Mesenchymal stem cell (in vitro differentiated cells and primary cell): ENCODE results near the gene HCRTR1.

Experiments used
- DNase-seq: peaks from one replicate; pipeline ENCODE4 v3.0.0-alpha.2; 2013
- H2AFZ ChIP-seq: one replicate; pipeline ENCODE4 v1.6.1; 2013; ENCODE audit warnings: low read depth, mild to moderate bottlenecking, control low read depth, inconsistent platforms, low read length, moderate library complexity
- H2AK5ac ChIP-seq: 2 replicates; pipeline ENCODE4 v1.6.1; 2013; ENCODE audit warnings: low read length, moderate library complexity, mild to moderate bottlenecking, inconsistent platforms; ENCODE audit not compliant: severe bottlenecking
- H2BK120ac ChIP-seq: one replicate; pipeline ENCODE4 v1.6.1; 2013; ENCODE audit warnings: low read depth, mild to moderate bottlenecking, inconsistent platforms, low read length, moderate library complexity
- H2BK12ac ChIP-seq, 2 experiments: one replicate each; pipeline ENCODE4 v1.6.1; 2013; ENCODE audit warnings: inconsistent platforms in 2 of 2, low read length in 2 of 2, mild to moderate bottlenecking in 2 of 2, moderate library complexity in 2 of 2, control low read depth in 1 of 2
- H2BK15ac ChIP-seq: one replicate; pipeline ENCODE4 v1.6.1; 2013; ENCODE audit warnings: mild to moderate bottlenecking, low read depth, inconsistent platforms; ENCODE audit not compliant: poor library complexity, severe bottlenecking
- H2BK5ac ChIP-seq: 2 replicates; pipeline ENCODE4 v1.6.1; 2013; ENCODE audit warnings: low read depth, mild to moderate bottlenecking, low read length, control low read depth, inconsistent platforms; ENCODE audit not compliant: poor library complexity, severe bottlenecking
- H3K14ac ChIP-seq, 2 experiments: one replicate each; pipeline ENCODE4 v1.6.1; 2013; ENCODE audit warnings: inconsistent platforms in 2 of 2, low read length in 2 of 2, control low read depth in 1 of 2, mild to moderate bottlenecking in 1 of 2, moderate library complexity in 1 of 2
- H3K18ac ChIP-seq, 2 experiments: one replicate each; pipeline ENCODE4 v1.6.1; 2013; ENCODE audit warnings: inconsistent platforms in 2 of 2, low read length in 2 of 2, control low read depth in 1 of 2, low read depth in 1 of 2, mild to moderate bottlenecking in 1 of 2
- H3K23ac ChIP-seq, 2 experiments: one replicate each; pipeline ENCODE4 v1.6.1; 2013; ENCODE audit warnings: inconsistent platforms in 2 of 2, low read length in 2 of 2, mild to moderate bottlenecking in 2 of 2, moderate library complexity in 2 of 2, control low read depth in 1 of 2
- H3K27ac ChIP-seq: 2 replicates; pipeline ENCODE4 v1.5.1; 2013; ENCODE audit warnings: mild to moderate bottlenecking, moderate library complexity, low read length, control low read depth, inconsistent platforms; ENCODE audit not compliant: poor library complexity, severe bottlenecking
- H3K27me3 ChIP-seq, 2 experiments: 2 replicates each; pipeline versions ENCODE4 v1.6.1 to v1.7.0; 2013; ENCODE audit warnings: low read length in 2 of 2, mild to moderate bottlenecking in 2 of 2, moderate library complexity in 2 of 2, control low read depth in 1 of 2, inconsistent platforms in 1 of 2; ENCODE audit not compliant: control insufficient read depth in 1 of 2, insufficient read depth in 1 of 2
- H3K36me3 ChIP-seq, 2 experiments: 2 replicates each; pipeline versions ENCODE4 v1.6.1 to v1.7.0; 2013; ENCODE audit warnings: low read length in 2 of 2, control low read depth in 1 of 2, inconsistent platforms in 1 of 2, low read depth in 1 of 2, mild to moderate bottlenecking in 1 of 2; ENCODE audit not compliant: insufficient read depth in 2 of 2, control insufficient read depth in 1 of 2
- H3K4ac ChIP-seq, 2 experiments: one replicate each; pipeline ENCODE4 v1.6.1; 2013; ENCODE audit warnings: inconsistent platforms in 2 of 2, low read length in 2 of 2, mild to moderate bottlenecking in 2 of 2, moderate library complexity in 2 of 2, control low read depth in 1 of 2, low read depth in 1 of 2
- H3K4me1 ChIP-seq: 2 replicates; pipeline ENCODE4 v1.6.1; 2013; ENCODE audit warnings: low read depth, low read length, control low read depth; ENCODE audit not compliant: control insufficient read depth, insufficient read depth
- H3K4me2 ChIP-seq: 2 replicates; pipeline ENCODE4 v1.6.1; 2013; ENCODE audit warnings: low read length, mild to moderate bottlenecking, inconsistent platforms; ENCODE audit not compliant: poor library complexity, severe bottlenecking
- H3K4me3 ChIP-seq, 2 experiments: 2 replicates each; pipeline versions ENCODE4 v1.5.1 to v1.7.0; 2013; ENCODE audit warnings: low read length in 2 of 2, mild to moderate bottlenecking in 2 of 2, control low read depth in 1 of 2, low read depth in 1 of 2; ENCODE audit not compliant: insufficient read depth in 1 of 2
- H3K79me1 ChIP-seq: replicated peaks from 2 replicates; pipeline ENCODE4 v1.6.1; 2013; ENCODE audit warnings: mild to moderate bottlenecking, control low read depth, low read length, inconsistent platforms; ENCODE audit not compliant: poor library complexity, severe bottlenecking
- H3K9ac ChIP-seq: 2 replicates; pipeline ENCODE4 v1.7.0; 2013; ENCODE audit warnings: mild to moderate bottlenecking, low read length, moderate library complexity
- H3K9me3 ChIP-seq: 2 replicates; pipeline ENCODE4 v1.7.0; 2013; ENCODE audit warnings: mild to moderate bottlenecking, low read length; ENCODE audit not compliant: control insufficient read depth
- H4K8ac ChIP-seq: one replicate; pipeline ENCODE4 v1.6.1; 2013; ENCODE audit warnings: inconsistent platforms, mild to moderate bottlenecking, low read length, moderate library complexity
- H4K91ac ChIP-seq: one replicate; pipeline ENCODE4 v1.6.1; 2013; ENCODE audit warnings: mild to moderate bottlenecking, low read length, inconsistent platforms
- WGBS: methylation state at CpG from one replicate; pipeline ENCODE4 v1.1.7; 2013; ENCODE audit warnings: mixed read lengths; 5-methylcytosine and 5-hydroxymethylcytosine counted together

HCRTR1 gene

GRCh38 chr1:31620631-31621497 lies 3.4 kb downstream of the HCRTR1 start:
- H3K14ac ChIP-seq: no peak overlapping the region
- no peak overlapping the region for H3K4me2 ChIP-seq
- H3K79me1 ChIP-seq: no peaks in the 10 kb centered on the region
- H2BK5ac ChIP-seq: no peak overlapping the region
- WGBS: 94% methylated on average over 20 of the region's 20 CpGs
- H3K27ac ChIP-seq: no peak overlapping the region
- H2BK15ac ChIP-seq: no peak overlapping the region
- no peak overlapping the region for H3K18ac ChIP-seq
- H3K23ac ChIP-seq: no peak overlapping the region
- no peak overlapping the region for H3K4me3 ChIP-seq
- H2AK5ac ChIP-seq: no peak overlapping the region
- H4K91ac ChIP-seq: no peak overlapping the region
- H4K8ac ChIP-seq: no peak overlapping the region
- no peak for DNase-seq
- H3K9ac ChIP-seq: no peak overlapping the region
- no peak overlapping the region for H3K4ac ChIP-seq
- H2BK12ac ChIP-seq: no peak overlapping the region
- no peak overlapping the region for H2AFZ ChIP-seq
- peaks cover 0 to 16% of the 10 kb centered on the region in 2 experiments for H3K36me3 ChIP-seq
- H3K4me1 ChIP-seq: peaks cover 20% of the 10 kb centered on the region
- H3K27me3 ChIP-seq: peaks cover 30 to 34% of the 10 kb centered on the region in 2 experiments
- no peaks in the 10 kb centered on the region for H3K9me3 ChIP-seq
- H2BK120ac ChIP-seq: no peak overlapping the region

GRCh38 chr1:31621498-31621820 lies 4.0 kb downstream of the HCRTR1 start:
- no peak for DNase-seq
- no peak overlapping the region for H4K8ac ChIP-seq
- no peak overlapping the region for H2BK5ac ChIP-seq
- H4K91ac ChIP-seq: no peak overlapping the region
- no peak overlapping the region for H2BK15ac ChIP-seq
- H3K4me3 ChIP-seq: no peak overlapping the region
- no peak overlapping the region for H3K23ac ChIP-seq
- 98% methylated on average over 5 of the region's 5 CpGs for WGBS
- no peak overlapping the region for H2BK12ac ChIP-seq
- H2BK120ac ChIP-seq: no peak overlapping the region
- H3K4me1 ChIP-seq: peaks cover 25% of the 10 kb centered on the region
- no peaks in the 10 kb centered on the region for H3K79me1 ChIP-seq
- no peak overlapping the region for H3K4me2 ChIP-seq
- no peaks in the 10 kb centered on the region for H3K9me3 ChIP-seq
- no peak overlapping the region for H3K4ac ChIP-seq
- H3K9ac ChIP-seq: no peak overlapping the region
- H3K18ac ChIP-seq: no peak overlapping the region
- H3K14ac ChIP-seq: no peak overlapping the region
- no peak overlapping the region for H2AK5ac ChIP-seq
- H3K27ac ChIP-seq: no peak overlapping the region
- H3K36me3 ChIP-seq: peaks cover 0 to 19% of the 10 kb centered on the region in 2 experiments
- peaks cover 24 to 28% of the 10 kb centered on the region in 2 experiments for H3K27me3 ChIP-seq
- H2AFZ ChIP-seq: no peak overlapping the region

DNA sequence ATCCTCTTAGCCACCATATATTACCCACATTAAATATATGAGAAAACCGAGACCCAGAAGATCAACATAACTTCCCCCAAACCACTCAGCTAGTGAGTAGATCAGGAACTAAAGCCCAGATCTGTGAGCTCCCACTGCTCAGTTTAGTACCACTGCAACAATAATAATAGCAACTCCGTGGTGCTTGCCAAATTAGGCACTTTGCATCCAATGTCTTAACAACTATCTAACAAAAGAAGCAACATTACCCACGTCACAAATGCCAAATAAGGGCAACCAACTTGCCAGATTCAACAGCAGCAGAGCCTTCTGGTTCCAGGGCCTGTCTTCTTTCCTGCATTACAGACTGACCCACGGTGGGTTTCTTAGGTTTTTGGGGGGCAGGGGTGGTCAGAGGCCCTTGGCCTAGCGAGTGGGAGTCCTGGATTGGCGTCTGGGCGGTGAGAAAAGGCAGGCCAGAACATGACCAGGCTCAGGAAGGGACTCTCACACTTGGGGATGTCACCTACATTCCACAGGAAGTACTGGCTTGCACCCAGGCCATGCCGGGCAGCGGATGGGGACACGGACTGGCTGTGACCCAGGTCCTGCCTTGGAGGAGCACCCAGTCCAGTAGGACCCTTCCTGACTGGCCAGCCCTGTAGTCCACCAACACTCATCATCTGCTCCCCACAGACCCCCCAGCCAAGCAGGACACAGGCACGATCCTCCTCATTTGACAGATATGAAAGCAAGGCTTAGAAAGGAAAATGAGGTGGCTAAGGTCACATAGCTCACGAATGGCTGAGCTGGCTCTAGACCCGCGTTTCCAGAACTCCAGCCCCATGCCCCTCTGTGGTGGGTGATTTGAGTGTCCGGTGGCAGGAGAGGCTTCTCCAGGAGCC lies 4.6 kb downstream of the HCRTR1 start:
- H3K27ac ChIP-seq: no peak overlapping the region
- H2BK5ac ChIP-seq: no peak overlapping the region
- H3K79me1 ChIP-seq: no peaks in the 10 kb centered on the region
- H2BK120ac ChIP-seq: no peak overlapping the region
- H3K36me3 ChIP-seq: peaks cover 0 to 24% of the 10 kb centered on the region in 2 experiments
- H3K23ac ChIP-seq: no peak overlapping the region
- H3K4me1 ChIP-seq: peaks cover 28% of the 10 kb centered on the region
- no peak for DNase-seq
- no peak overlapping the region for H3K4ac ChIP-seq
- no peak overlapping the region for H3K14ac ChIP-seq
- no peaks in the 10 kb centered on the region for H3K9me3 ChIP-seq
- H3K27me3 ChIP-seq: peaks cover 17 to 22% of the 10 kb centered on the region in 2 experiments
- WGBS: 92% methylated on average over 14 of the region's 15 CpGs
- no peak overlapping the region for H2BK15ac ChIP-seq
- H4K91ac ChIP-seq: no peak overlapping the region
- no peak overlapping the region for H2BK12ac ChIP-seq
- no peak overlapping the region for H2AFZ ChIP-seq
- no peak overlapping the region for H4K8ac ChIP-seq
- H3K4me2 ChIP-seq: no peak overlapping the region
- H3K9ac ChIP-seq: no peak overlapping the region
- no peak overlapping the region for H3K4me3 ChIP-seq
- no peak overlapping the region for H3K18ac ChIP-seq
- H2AK5ac ChIP-seq: no peak overlapping the region

- peaks cover 5 to 37% of the 10 kb centered on the region in 2 experiments for H3K36me3 ChIP-seq
- no peak overlapping the region for H3K23ac ChIP-seq
- H3K4me3 ChIP-seq: no peak overlapping the region
- no peak overlapping the region for H2BK120ac ChIP-seq
- no peak overlapping the region for H4K91ac ChIP-seq
- no peaks in the 10 kb centered on the region for H3K9me3 ChIP-seq
- H2AK5ac ChIP-seq: no peak overlapping the region
- H3K4ac ChIP-seq: no peak overlapping the region
- no peak overlapping the region for H2BK15ac ChIP-seq
- H2BK12ac ChIP-seq: no peak overlapping the region
- no peak for DNase-seq
- H2AFZ ChIP-seq: no peak overlapping the region
- WGBS: 96% methylated on average over 10 of the region's 12 CpGs
- peaks cover 20% of the 10 kb centered on the region for H3K4me1 ChIP-seq
- H3K18ac ChIP-seq: no peak overlapping the region
- no peak overlapping the region for H3K4me2 ChIP-seq
- peaks cover 7% of the 10 kb centered on the region for H3K79me1 ChIP-seq
- H3K9ac ChIP-seq: no peak overlapping the region
- H3K27me3 ChIP-seq: peaks cover 12 to 15% of the 10 kb centered on the region in 2 experiments
- no peak overlapping the region for H4K8ac ChIP-seq
- no peak overlapping the region for H3K27ac ChIP-seq
- no peak overlapping the region for H2BK5ac ChIP-seq
- H3K14ac ChIP-seq: no peak overlapping the region
These were observed 5.9 kb downstream of the HCRTR1 start for GRCh38 chr1:31623365-31623764.
